Endothelial cell of umbilical vein (primary cell): Measurements from ENCODE around the gene PIBF1. TPM values are rescaled to one million over a fixed set of nuclear protein-coding genes. Genes with fewer than 3 reads are reported as not detected.

ENCODE experiments used
- BruUV-seq: library from RNA; stranded (reverse); fragments of 400-500 nt; replicated peaks from 2 replicates; lab custom pipeline; 2021; lab: Mats Ljungman, UMichigan
- CTCF ChIA-PET: fragments of 300-600, 350-600 bp; sonication (Branson Sonifier 250); formaldehyde crosslinking; loops from one replicate; lab custom pipeline; 2021; ENCODE audit warnings: antibody characterized with exemption, inconsistent platforms; lab: Charles Lee
- POLR2A ChIA-PET: fragments of 300-600, 350-600 bp; sonication (Branson Sonifier 250); formaldehyde crosslinking; loops from one replicate; lab custom pipeline; 2021; ENCODE audit warnings: antibody characterized with exemption, inconsistent platforms; lab: Charles Lee
- DNase-seq: peaks from one replicate; pipeline ENCODE4 v3.0.0-alpha.2; 2011; ENCODE audit warnings: low read depth, low spot score
- FAIRE-seq: peaks from 2 replicates; lab custom pipeline; 2011; peaks lifted over from hg19 to GRCh38; lab: Jason Lieb, UNC
- H2AFZ ChIP-seq: 2 replicates; pipeline ENCODE4 v1.6.0; 2012; ENCODE audit warnings: low read depth, low read length, control low read depth, inconsistent platforms
- H3K27ac ChIP-seq: 2 replicates; pipeline ENCODE4 v1.5.1; 2011; ENCODE audit warnings: low read depth, mild to moderate bottlenecking, control low read depth, low read length, moderate library complexity; ENCODE audit not compliant: insufficient read depth
- H3K27me3 ChIP-seq, 2 experiments: 2 replicates each; pipeline versions ENCODE4 v1.6.0 to v1.6.1; 2011; ENCODE audit warnings: low read length in 2 of 2, mixed read lengths in 1 of 2; ENCODE audit not compliant: control insufficient read depth in 2 of 2, insufficient read depth in 2 of 2
- H3K36me3 ChIP-seq, 2 experiments: 2 replicates in 1 of 2; 3 replicates in 1 of 2; pipeline ENCODE4 v1.5.1; 2011; ENCODE audit warnings: low read length in 2 of 2, mild to moderate bottlenecking in 1 of 2, moderate library complexity in 1 of 2; ENCODE audit not compliant: control insufficient read depth in 2 of 2, insufficient read depth in 2 of 2; ENCODE audit errors: extremely low read depth in 1 of 2
- H3K4me1 ChIP-seq: 3 replicates; pipeline ENCODE4 v1.5.1; 2011; ENCODE audit warnings: mild to moderate bottlenecking, low read length; ENCODE audit not compliant: control insufficient read depth, insufficient read depth; ENCODE audit errors: extremely low read depth
- H3K4me2 ChIP-seq: 2 replicates; pipeline ENCODE4 v1.6.1; 2011; ENCODE audit warnings: low read length, control low read depth, mixed read lengths; ENCODE audit not compliant: insufficient read depth
- H3K4me3 ChIP-seq, 3 experiments: fragments of 200-600 bp in 1 of 3; sonication (generic), shearing (Covaris generic) in 1 of 3; replicated peaks in 1 of 3; 2 replicates each; pipeline ENCODE4 v1.5.1; 2011 to 2016; ENCODE audit warnings: control low read depth in 3 of 3, low read length in 3 of 3, mild to moderate bottlenecking in 2 of 3, inconsistent platforms in 1 of 3, low read depth in 1 of 3, moderate library complexity in 1 of 3; ENCODE audit not compliant: insufficient read depth in 1 of 3
- H3K79me2 ChIP-seq: 2 replicates; pipeline ENCODE4 v1.6.0; 2012; ENCODE audit warnings: low read length, inconsistent platforms; ENCODE audit not compliant: control insufficient read depth, insufficient read depth
- H3K9ac ChIP-seq: replicated peaks from 2 replicates; pipeline ENCODE3; 2011; ENCODE audit warnings: low read length, control low read depth; ENCODE audit not compliant: insufficient read depth; ENCODE audit errors: extremely low read depth
- H3K9me1 ChIP-seq: replicated peaks from 3 replicates; pipeline ENCODE4 v1.6.0; 2011; ENCODE audit warnings: mild to moderate bottlenecking, low read length; ENCODE audit not compliant: control insufficient read depth, insufficient read depth; ENCODE audit errors: extremely low read depth
- H3K9me3 ChIP-seq: replicated peaks from 2 replicates; pipeline ENCODE4 v1.5.1; 2012; ENCODE audit warnings: low read length, inconsistent platforms; ENCODE audit not compliant: control insufficient read depth, insufficient read depth
- H4K20me1 ChIP-seq: replicated peaks from 2 replicates; pipeline ENCODE3; 2011; ENCODE audit warnings: mild to moderate bottlenecking, low read length; ENCODE audit not compliant: control insufficient read depth, insufficient read depth; ENCODE audit errors: extremely low read depth
- CTCF ChIP-seq, 2 donors: IDR thresholded peaks; 1 replicate in 1 of 2; 2 replicates in 1 of 2; pipeline ENCODE4 v1.5.1; 2011; ENCODE audit warnings: low read length in 2 of 2, mild to moderate bottlenecking in 2 of 2, moderate library complexity in 2 of 2, control low read depth in 1 of 2, inconsistent platforms in 1 of 2, low read depth in 1 of 2; ENCODE audit not compliant: insufficient read depth in 1 of 2; ENCODE audit errors: extremely low read depth in 1 of 2
- EZH2 ChIP-seq: IDR thresholded peaks from 2 replicates; pipeline ENCODE4 v1.6.1; 2012; ENCODE audit warnings: borderline replicate concordance, low read depth, mild to moderate bottlenecking, moderate library complexity, low read length, inconsistent platforms; ENCODE audit not compliant: severe bottlenecking
- FOS ChIP-seq: IDR thresholded peaks from 2 replicates; pipeline ENCODE4 v1.6.1; 2011; ENCODE audit warnings: mild to moderate bottlenecking, low read length, moderate library complexity, borderline replicate concordance; ENCODE audit not compliant: insufficient read depth
- GATA2 ChIP-seq: IDR thresholded peaks from 2 replicates; pipeline ENCODE4 v1.7.0; 2011; ENCODE audit warnings: low read depth, mild to moderate bottlenecking, moderate library complexity, mixed read lengths, low read length; ENCODE audit not compliant: insufficient read length, insufficient read depth
- JUN ChIP-seq: IDR thresholded peaks from 2 replicates; pipeline ENCODE4 v1.6.1; 2011; ENCODE audit warnings: borderline replicate concordance, low read depth; ENCODE audit not compliant: insufficient read length, insufficient read depth
- MYC ChIP-seq: IDR thresholded peaks from one replicate; pipeline ENCODE4 v1.6.1; 2011; ENCODE audit warnings: mild to moderate bottlenecking, low read depth, low read length
- POLR2A ChIP-seq: IDR thresholded peaks from 2 replicates; pipeline ENCODE4 v1.6.1; 2012; ENCODE audit warnings: low read depth, mild to moderate bottlenecking, control low read depth, low read length
- POLR2AphosphoS5 ChIP-seq: IDR thresholded peaks from 2 replicates; pipeline ENCODE4 v1.6.1; 2012; ENCODE audit warnings: low read depth, mild to moderate bottlenecking, control low read depth, low read length, moderate library complexity; ENCODE audit not compliant: insufficient read depth
- dilution Hi-C: fragments of 300-500 bp; cut with MboI; formaldehyde crosslinking; loops from one replicate; pipeline ENCODE4 v1.15.0; 2019; ENCODE audit warnings: low sequenced_read_pairs; ENCODE audit not compliant: extremely low pct_ligation_motif_present
- intact Hi-C: fragments of 100-400 bp; cut with micrococcal nuclease; formaldehyde crosslinking; loops from one replicate; pipeline ENCODE4 v1.10.0; 2022
- polyA plus RNA-seq, 4 experiments: library from polyadenylated mRNA; depleted of rRNA in 3 of 4; stranded (reverse) in 3 of 4; unstranded in 1 of 4; fragments of >200 nt; gene quantifications; 2 replicates each; pipeline versions ENCODE4 v1.2.1 to v1.2.3, GENCODE V29; 2011 to 2012; ENCODE audit warnings: missing spikeins in 1 of 4
- total RNA-seq: library from RNA; stranded (reverse); gene quantifications from 2 replicates; pipeline ENCODE4 v1.2.3, GENCODE V29; 2021
- TF ChIP-seq, protein P1 (sequence below): IDR thresholded peaks from 2 replicates; pipeline ENCODE4 v1.6.1; 2011; ENCODE audit not compliant: insufficient read depth, insufficient read length

Gene PIBF1
- total and polyA plus RNA-seq, 2 donors (not counting 3 experiments of a cell fraction or from before 2014, with no cell fraction given) = 1.4 to 18.4 TPM

- FAIRE-seq (no peak), DNase-seq (no peak)
- BruUV-seq = no TSS peak
These were observed 220.0 kb downstream of the PIBF1 start for GRCh38 chr13:73001971-73002370.

DNA sequence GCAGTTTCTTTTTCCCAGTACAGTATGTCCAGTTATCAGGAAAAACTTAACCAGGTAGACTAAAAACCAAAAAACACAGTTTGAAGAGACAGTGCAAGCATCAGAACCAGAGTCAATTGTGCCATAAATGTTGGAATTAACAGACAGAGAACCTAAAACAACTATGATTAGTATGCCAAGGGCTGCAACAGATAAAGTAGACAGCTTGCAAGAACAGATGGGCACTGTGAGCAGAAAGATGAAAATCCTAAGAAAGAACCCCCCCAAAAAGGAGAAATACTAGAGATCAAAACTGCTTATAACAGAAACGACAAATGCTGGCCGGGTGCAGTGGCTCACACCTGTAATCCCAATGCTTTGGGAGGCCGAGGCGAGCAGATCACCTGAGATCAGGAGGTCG, 229.8 kb downstream of the PIBF1 start:
- H3K79me2 ChIP-seq = no peaks in the 10 kb centered on the region
- DNase-seq (no peak), FAIRE-seq (no peak)
- no peak overlapping the region for H3K4me2 ChIP-seq
- H3K9ac ChIP-seq = no peak overlapping the region
- H4K20me1 ChIP-seq = no peaks in the 10 kb centered on the region
- H3K27ac ChIP-seq = no peak overlapping the region
- peaks cover 0 to 2% of the 10 kb centered on the region in 2 experiments for H3K36me3 ChIP-seq
- no peak overlapping the region for H3K4me3 ChIP-seq
- POLR2A ChIA-PET = no interaction called here
- TF ChIP-seq GATA2 = no peak
- no peak for TF ChIP-seq CTCF (IDR thresholded peaks at IDR 0.05; ENCODE audit: extremely low read depth in 1 of 2, insufficient read depth in 1 of 2, low read depth in 1 of 2, low read length in 2 of 2)
- TF ChIP-seq POLR2A = no peak
- no peak for TF ChIP-seq EZH2
- no peak for TF ChIP-seq MYC
- TF ChIP-seq JUN = no peak
- TF ChIP-seq POLR2AphosphoS5 = no peak
- TF ChIP-seq, protein P1, sequence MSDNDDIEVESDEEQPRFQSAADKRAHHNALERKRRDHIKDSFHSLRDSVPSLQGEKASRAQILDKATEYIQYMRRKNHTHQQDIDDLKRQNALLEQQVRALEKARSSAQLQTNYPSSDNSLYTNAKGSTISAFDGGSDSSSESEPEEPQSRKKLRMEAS = no peak
- no peak for TF ChIP-seq FOS
- no TSS peak for BruUV-seq
- CTCF ChIA-PET = no interaction called here
- intact Hi-C loops = no loop called here
- no peak overlapping the region for H2AFZ ChIP-seq
- no peaks in the 10 kb centered on the region for H3K9me1 ChIP-seq
- H3K9me3 ChIP-seq = no peaks in the 10 kb centered on the region
- no peaks in the 10 kb centered on the region for H3K27me3 ChIP-seq
- dilution Hi-C loops = no loop called here
- H3K4me1 ChIP-seq = no peaks in the 10 kb centered on the region

More at GRCh38 chr13:73001971-73002370, 220.0 kb downstream of the PIBF1 start:
- POLR2A ChIA-PET = no interaction called here
- dilution Hi-C loops (no loop called here), intact Hi-C loops (no loop called here)
- TF ChIP-seq FOS = no peak
- TF ChIP-seq MYC = no peak
- no peak for TF ChIP-seq GATA2
- H3K4me2 ChIP-seq = no peak overlapping the region
- H3K27me3 ChIP-seq = no peaks in the 10 kb centered on the region
- H2AFZ ChIP-seq = no peak overlapping the region
- CTCF ChIA-PET = interaction anchor here (1.0 kb wide), 1 partner anchor 19 kb away, joined by 3 read pairs; no protein-coding TSS in a partner anchor
- no peak overlapping the region for H3K4me3 ChIP-seq
- H3K27ac ChIP-seq = no peak overlapping the region
- H3K9me1 ChIP-seq = no peaks in the 10 kb centered on the region
- no peaks in the 10 kb centered on the region for H3K9me3 ChIP-seq
- no peaks in the 10 kb centered on the region for H3K79me2 ChIP-seq
- H3K9ac ChIP-seq = no peak overlapping the region
- H3K36me3 ChIP-seq = no peaks in the 10 kb centered on the region
- H4K20me1 ChIP-seq = no peaks in the 10 kb centered on the region
- peaks cover 5% of the 10 kb centered on the region for H3K4me1 ChIP-seq
